H9 (cell line): ENCODE results near the gene MYO7B. TPM values are rescaled to one million over a fixed set of nuclear protein-coding genes. Genes with fewer than 3 reads are reported as not detected.

Experiments
- DNase-seq: peaks from one replicate; pipeline ENCODE4 v3.0.0-alpha.2; 2017
- H2AFZ ChIP-seq: one replicate; pipeline ENCODE4 v1.6.1; 2013; ENCODE audit warnings: mild to moderate bottlenecking, low read length, control low read depth, moderate library complexity
- H2AK5ac ChIP-seq: 2 replicates; pipeline ENCODE4 v1.6.1; 2013; ENCODE audit warnings: low read length, control low read depth, mixed read lengths; ENCODE audit not compliant: insufficient read length
- H2BK120ac ChIP-seq: one replicate; pipeline ENCODE4 v1.6.1; 2013; ENCODE audit warnings: low read depth, mild to moderate bottlenecking, low read length, control low read depth, inconsistent platforms; ENCODE audit not compliant: poor library complexity, severe bottlenecking
- H2BK12ac ChIP-seq: 2 replicates; pipeline ENCODE4 v1.6.1; 2013; ENCODE audit warnings: low read length, control low read depth, mixed read lengths, low read depth; ENCODE audit not compliant: insufficient read length
- H2BK15ac ChIP-seq: 2 replicates; pipeline ENCODE4 v1.6.1; 2013; ENCODE audit warnings: low read depth, low read length, control low read depth
- H2BK20ac ChIP-seq: one replicate; pipeline ENCODE4 v1.6.1; 2013; ENCODE audit warnings: low read depth, mild to moderate bottlenecking, low read length, control low read depth, inconsistent platforms; ENCODE audit not compliant: poor library complexity, severe bottlenecking
- H2BK5ac ChIP-seq: 2 replicates; pipeline ENCODE4 v1.6.1; 2013; ENCODE audit warnings: low read length, control low read depth, mixed read lengths; ENCODE audit not compliant: insufficient read length
- H3K14ac ChIP-seq: 2 replicates; pipeline ENCODE4 v1.6.1; 2013; ENCODE audit warnings: low read length, control low read depth; ENCODE audit not compliant: insufficient read depth
- H3K18ac ChIP-seq: 2 replicates; pipeline ENCODE4 v1.6.1; 2013; ENCODE audit warnings: low read depth, mild to moderate bottlenecking, mixed read lengths, low read length, control low read depth; ENCODE audit not compliant: insufficient read length
- H3K23ac ChIP-seq: 2 replicates; pipeline ENCODE4 v1.6.1; 2013; ENCODE audit warnings: low read length, control low read depth, mixed read lengths, low read depth; ENCODE audit not compliant: insufficient read length
- H3K23me2 ChIP-seq: 2 replicates; pipeline ENCODE4 v1.6.1; 2013; ENCODE audit warnings: low read depth, mild to moderate bottlenecking, mixed read lengths, low read length, control low read depth; ENCODE audit not compliant: insufficient read length, poor library complexity, severe bottlenecking
- H3K27ac ChIP-seq: 2 replicates; pipeline ENCODE4 v1.5.1; 2013; ENCODE audit warnings: low read length, control low read depth, mixed read lengths, low read depth; ENCODE audit not compliant: insufficient read length
- H3K27me3 ChIP-seq: 2 replicates; pipeline ENCODE4 v1.6.1; 2013; ENCODE audit warnings: low read length, control low read depth, inconsistent platforms; ENCODE audit not compliant: insufficient read depth
- H3K4ac ChIP-seq: 2 replicates; pipeline ENCODE4 v1.6.1; 2013; ENCODE audit warnings: low read depth, mild to moderate bottlenecking, control low read depth, inconsistent platforms, low read length, moderate library complexity
- H3K4me1 ChIP-seq: 2 replicates; pipeline ENCODE4 v1.6.1; 2013; ENCODE audit warnings: low read length, control low read depth, inconsistent platforms; ENCODE audit not compliant: insufficient read depth
- H3K4me2 ChIP-seq: 2 replicates; pipeline ENCODE4 v1.6.1; 2013; ENCODE audit warnings: low read length, control low read depth, mixed read lengths; ENCODE audit not compliant: insufficient read length, insufficient read depth
- H3K56ac ChIP-seq: 2 replicates; pipeline ENCODE4 v1.6.1; 2013; ENCODE audit warnings: low read depth, mild to moderate bottlenecking, mixed read lengths, low read length, control low read depth; ENCODE audit not compliant: insufficient read length
- H3K79me1 ChIP-seq: 2 replicates; pipeline ENCODE4 v1.6.1; 2013; ENCODE audit warnings: low read depth, mild to moderate bottlenecking, moderate library complexity, low read length, control low read depth, inconsistent platforms; ENCODE audit not compliant: insufficient read depth, poor library complexity, severe bottlenecking
- H3K79me2 ChIP-seq: 2 replicates; pipeline ENCODE4 v1.6.1; 2013; ENCODE audit warnings: low read length, control low read depth, inconsistent platforms; ENCODE audit not compliant: insufficient read depth
- H3K9ac ChIP-seq: 2 replicates; pipeline ENCODE4 v1.6.1; 2013; ENCODE audit warnings: low read length, control low read depth, mixed read lengths; ENCODE audit not compliant: insufficient read length; ENCODE audit errors: extremely low read depth
- H3K9me3 ChIP-seq: one replicate; pipeline ENCODE4 v1.6.1; 2013; ENCODE audit warnings: low read depth, low read length, inconsistent platforms; ENCODE audit not compliant: control insufficient read depth
- H3T11ph ChIP-seq: one replicate; pipeline ENCODE4 v1.6.1; 2013; ENCODE audit warnings: mild to moderate bottlenecking, low read length, control low read depth, inconsistent platforms
- H4K20me1 ChIP-seq: one replicate; pipeline ENCODE4 v1.6.1; 2013; ENCODE audit not compliant: control insufficient read depth, insufficient read length, insufficient read depth
- H4K5ac ChIP-seq: 2 replicates; pipeline ENCODE4 v1.6.1; 2013; ENCODE audit warnings: low read depth, mild to moderate bottlenecking, mixed read lengths, low read length, control low read depth; ENCODE audit not compliant: insufficient read length
- H4K8ac ChIP-seq: replicated peaks from 2 replicates; pipeline ENCODE4 v1.6.1; 2013; ENCODE audit warnings: low read length, control low read depth, mixed read lengths, low read depth; ENCODE audit not compliant: insufficient read length
- H4K91ac ChIP-seq: 2 replicates; pipeline ENCODE4 v1.6.1; 2013; ENCODE audit warnings: low read depth, mild to moderate bottlenecking, moderate library complexity, mixed read lengths, low read length, control low read depth; ENCODE audit not compliant: insufficient read length
- H3K27ac Mint-ChIP-seq, 3 experiments: 2 replicates in 2 of 3; 3 replicates in 1 of 3; pipeline ENCODE4 v1.8.0; 2020 to 2021; ENCODE audit warnings: mixed read lengths in 3 of 3, mild to moderate bottlenecking in 1 of 3, moderate library complexity in 1 of 3
- H3K27me3 Mint-ChIP-seq: 2 replicates; pipeline ENCODE4 v1.8.0; 2021; ENCODE audit warnings: low read depth, mild to moderate bottlenecking, moderate library complexity, mixed read lengths
- H3K36me3 Mint-ChIP-seq, 3 experiments: 2 replicates in 2 of 3; 3 replicates in 1 of 3; pipeline ENCODE4 v1.8.0; 2020 to 2021; ENCODE audit warnings: low read depth in 3 of 3, mixed read lengths in 3 of 3; ENCODE audit not compliant: insufficient read depth in 1 of 3
- H3K4me1 Mint-ChIP-seq, 2 experiments: 2 replicates each; pipeline ENCODE4 v1.8.0; 2020; ENCODE audit warnings: mixed read lengths in 2 of 2
- H3K4me3 Mint-ChIP-seq, 2 experiments: 2 replicates in 1 of 2; 3 replicates in 1 of 2; pipeline ENCODE4 v1.8.0; 2020 to 2021; ENCODE audit warnings: mild to moderate bottlenecking in 2 of 2, mixed read lengths in 2 of 2, moderate library complexity in 1 of 2
- H3K9me3 Mint-ChIP-seq, 2 experiments: 2 replicates in 1 of 2; 3 replicates in 1 of 2; pipeline ENCODE4 v1.8.0; 2020; ENCODE audit warnings: mild to moderate bottlenecking in 2 of 2, mixed read lengths in 2 of 2, moderate library complexity in 1 of 2
- CTCF ChIP-seq: fragments of 200-600 bp; sonication (generic); conservative IDR thresholded peaks from 3 replicates; pipeline ENCODE4 v1.8.0; 2021; ENCODE audit warnings: antibody characterized with exemption, mild to moderate bottlenecking
- WGBS: extraction: QIAGEN DNeasy Blood & Tissue Kit; methylation state at CpG from one replicate; pipeline ENCODE4 v1.1.7; 2013; ENCODE audit warnings: missing lambda C conversion rate, low lambda C conversion rate, mixed read lengths; ENCODE audit not compliant: insufficient read length; ENCODE audit errors: extremely low coverage; 5-methylcytosine and 5-hydroxymethylcytosine counted together
- total RNA-seq: library from RNA; stranded (reverse); gene quantifications from 2 replicates; pipeline ENCODE4 v1.2.1, GENCODE V29; 2021

Gene MYO7B
- total RNA-seq, 1 experiment from 2014 or later, result not detected

- Histone ChIP-seq H2AK5ac (no peak overlapping the region), H3K27me3 (no peaks in the 10 kb centered on the region), H3K23me2 (no peaks in the 10 kb centered on the region), H3K9me3 (no peaks in the 10 kb centered on the region), H2AFZ (no peak overlapping the region), H3K79me1 (no peaks in the 10 kb centered on the region), H3K79me2 (no peaks in the 10 kb centered on the region), H2BK15ac (no peak overlapping the region), H2BK120ac (no peak overlapping the region), H4K8ac (no peak overlapping the region), H3K9ac (no peak overlapping the region), H3T11ph (no peak overlapping the region), H2BK20ac (no peak overlapping the region), H4K20me1 (no peaks in the 10 kb centered on the region), H2BK12ac (no peak overlapping the region), H3K4ac (no peak overlapping the region), H3K27ac (no peak overlapping the region), H2BK5ac (no peak overlapping the region), H3K14ac (no peak overlapping the region), H3K56ac (no peak overlapping the region), H4K5ac (no peak overlapping the region), H3K23ac (no peak overlapping the region), H4K91ac (no peak overlapping the region), H3K4me2 (no peak overlapping the region), H3K4me1 (no peaks in the 10 kb centered on the region), H3K18ac (no peak overlapping the region)
- Mint-ChIP-seq H3K27me3 (peaks cover 7% of the 10 kb centered on the region), H3K36me3 (no peaks in the 10 kb centered on the region; a peak in 1 of 7 replicates), H3K4me1 (peaks cover 0 to 4% of the 10 kb centered on the region in 2 experiments; a peak in 2 of 4 replicates), H3K4me3 (no peak overlapping the region), H3K9me3 (no peaks in the 10 kb centered on the region), H3K27ac (no peak overlapping the region)
- peak; percentile 20 for DNase-seq
- no peak for TF ChIP-seq CTCF
- no CpG with 5 or more reads among the region's 15 CpGs for WGBS
Measured at GRCh38 chr2:127621981-127622431, 86.5 kb downstream of the MYO7B start.
